GM21367 (cell line): ENCODE results near the gene FAM47E.
A peak's percentile ranks its signal among the peaks of the same experiment; 100 is the strongest.

Experiments
- ATAC-seq: cut with Tn5 transposase; IDR thresholded peaks from one replicate; pipeline ENCODE4 v1.9.1; 2021; ENCODE audit not compliant: unreplicated experiment

The FAM47E gene

DNA sequence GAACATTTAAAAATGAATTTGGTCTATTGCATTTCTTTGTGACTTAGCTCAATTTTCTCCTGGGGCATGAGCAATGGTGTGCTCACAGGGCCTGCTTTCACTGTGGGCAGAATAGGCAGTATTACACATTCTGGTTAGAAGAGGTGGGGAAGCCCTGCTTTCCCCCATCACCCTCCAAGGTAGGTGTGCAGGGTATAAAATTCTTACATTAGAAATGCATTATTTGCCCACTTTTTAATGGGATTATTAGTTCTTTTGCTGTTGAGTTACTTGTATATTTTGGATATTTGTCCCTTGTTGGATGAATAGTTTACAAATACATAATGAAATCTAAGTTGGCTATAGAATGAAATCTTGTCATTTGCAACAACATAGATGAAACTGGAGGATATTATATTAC lies 46.7 kb downstream of the FAM47E start:
- ATAC-seq: no peak

DNA sequence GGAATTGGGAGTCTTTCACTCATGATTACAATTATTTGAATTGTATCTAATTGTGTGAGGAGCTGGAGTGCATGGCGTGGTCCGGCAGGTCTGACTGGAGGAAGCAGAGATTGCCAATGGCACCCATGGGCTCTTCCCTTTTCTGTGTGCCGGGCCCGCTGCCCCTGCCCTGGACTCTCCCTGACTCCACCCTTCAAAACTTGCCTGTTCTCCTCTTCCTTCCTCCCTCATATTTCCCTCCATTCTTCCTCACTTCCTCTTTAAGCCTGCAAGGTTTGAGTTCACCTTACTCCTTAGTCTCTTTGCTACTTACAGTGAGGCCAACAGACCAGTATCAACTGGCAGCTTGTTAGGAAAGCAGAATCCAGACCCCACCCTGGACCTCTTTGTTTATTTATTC lies 48.5 kb downstream of the FAM47E start:
- ATAC-seq: no peak

DNA sequence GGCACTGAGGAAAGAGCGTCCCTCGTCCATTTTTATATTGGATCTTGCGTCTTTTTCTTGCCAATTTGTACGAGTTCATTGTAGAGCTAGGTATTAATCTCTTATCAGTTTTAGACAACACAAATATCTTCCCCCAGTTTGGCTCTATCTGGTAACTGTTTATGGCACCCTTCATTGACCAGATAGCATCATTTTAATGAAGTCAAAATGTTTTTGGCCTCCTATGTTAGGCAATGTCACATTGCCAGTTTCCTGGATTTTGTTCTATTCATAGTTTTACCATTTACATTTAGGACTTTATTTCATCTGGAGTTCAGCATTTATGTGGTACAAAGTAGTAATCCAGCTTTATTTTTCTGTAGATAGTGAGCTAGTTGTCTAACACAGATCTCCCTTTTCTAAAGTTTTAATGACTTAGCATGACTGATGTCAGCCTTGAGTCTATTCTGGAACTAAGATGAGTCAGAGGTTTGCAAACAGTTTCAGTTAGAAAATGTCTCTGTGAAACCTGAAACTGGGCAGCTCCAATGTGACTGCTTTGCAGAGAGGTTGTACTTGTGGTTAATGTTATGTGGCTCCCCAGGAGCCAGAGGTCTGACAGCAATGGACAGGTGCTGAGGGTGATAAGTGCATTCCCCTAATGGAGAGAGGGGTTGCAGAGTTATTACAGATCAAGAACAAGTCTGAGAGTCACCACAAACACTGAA lies 49.7 kb downstream of the FAM47E start:
- ATAC-seq: peak; percentile 98

DNA sequence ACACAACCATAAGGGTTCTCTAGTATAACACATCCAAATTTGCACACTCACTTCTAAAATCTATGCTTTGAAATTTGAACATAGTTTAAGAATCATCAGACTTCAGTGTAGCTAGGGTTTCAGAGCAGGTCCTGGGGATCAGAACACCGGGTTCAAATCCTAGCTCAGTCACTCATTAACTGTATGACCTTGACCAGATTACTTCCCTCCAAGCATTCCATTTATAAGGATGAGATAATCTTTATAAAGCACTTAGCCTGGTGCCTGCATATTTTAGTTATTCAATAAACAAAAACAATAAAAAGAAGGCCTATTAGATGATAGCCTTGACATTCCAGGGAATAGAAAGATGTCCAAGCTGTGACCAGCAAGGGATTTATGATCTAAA lies 50.2 kb downstream of the FAM47E start:
- no peak for ATAC-seq

DNA sequence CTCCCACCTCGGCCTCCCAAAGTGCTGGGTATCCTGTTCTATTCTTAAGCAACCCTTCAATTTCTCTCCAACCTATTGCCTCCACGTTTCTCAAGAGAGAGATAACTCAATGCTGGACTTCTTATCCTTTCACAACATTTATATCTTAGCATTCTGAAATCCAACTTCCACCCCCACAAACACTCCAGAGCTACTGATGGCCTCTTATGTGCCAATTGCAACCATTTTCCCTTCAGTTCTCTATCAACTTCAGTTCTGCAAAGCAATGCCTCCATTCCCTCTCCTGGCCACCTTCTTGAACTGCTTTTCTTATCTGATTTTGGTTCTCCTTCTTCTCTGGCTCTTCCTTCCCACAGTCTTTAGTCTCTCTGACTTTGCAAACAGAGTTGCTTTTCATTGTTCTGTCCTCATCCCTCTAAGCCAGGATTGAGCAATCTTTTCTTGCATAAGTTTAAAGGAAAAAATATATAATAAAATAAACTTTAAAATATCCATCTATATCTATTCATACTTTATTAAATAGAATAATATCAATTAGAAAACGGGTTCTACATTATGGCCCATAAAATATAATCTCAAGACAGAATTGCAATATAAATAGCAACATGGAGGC lies 51.4 kb downstream of the FAM47E start:
- ATAC-seq: no peak

DNA sequence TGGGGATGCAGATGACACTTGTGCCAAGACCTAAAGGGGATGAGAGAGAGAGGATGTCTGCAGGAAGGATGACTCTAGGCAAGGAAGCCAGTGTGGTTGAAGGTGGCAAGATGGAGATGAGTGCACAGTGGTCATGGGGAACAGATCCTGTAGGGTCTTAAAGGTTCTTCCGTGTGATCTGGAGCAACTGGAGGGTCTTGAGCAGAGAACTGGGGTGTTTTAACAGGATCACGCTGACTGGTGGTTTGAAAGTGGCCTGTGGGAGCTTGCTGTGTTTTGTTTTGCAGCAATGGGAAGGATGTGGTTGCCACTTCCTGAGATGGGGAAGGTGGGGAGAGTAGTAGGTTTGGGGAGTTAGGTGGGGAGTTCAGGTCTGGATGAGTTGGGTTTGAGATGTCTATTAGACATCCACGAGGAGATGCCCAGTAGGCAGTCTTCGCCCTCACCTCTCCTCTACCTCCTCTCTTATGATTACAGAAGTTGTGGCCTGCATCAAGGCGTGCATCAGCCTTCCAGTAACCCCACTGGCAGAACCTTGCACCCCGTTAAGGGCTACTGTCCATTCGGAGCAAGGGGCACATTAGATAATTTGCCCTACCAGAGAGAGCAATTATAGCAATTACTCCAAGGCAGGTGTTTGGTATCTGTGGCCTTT lies 53.6 kb downstream of the FAM47E start:
- ATAC-seq: no peak

DNA sequence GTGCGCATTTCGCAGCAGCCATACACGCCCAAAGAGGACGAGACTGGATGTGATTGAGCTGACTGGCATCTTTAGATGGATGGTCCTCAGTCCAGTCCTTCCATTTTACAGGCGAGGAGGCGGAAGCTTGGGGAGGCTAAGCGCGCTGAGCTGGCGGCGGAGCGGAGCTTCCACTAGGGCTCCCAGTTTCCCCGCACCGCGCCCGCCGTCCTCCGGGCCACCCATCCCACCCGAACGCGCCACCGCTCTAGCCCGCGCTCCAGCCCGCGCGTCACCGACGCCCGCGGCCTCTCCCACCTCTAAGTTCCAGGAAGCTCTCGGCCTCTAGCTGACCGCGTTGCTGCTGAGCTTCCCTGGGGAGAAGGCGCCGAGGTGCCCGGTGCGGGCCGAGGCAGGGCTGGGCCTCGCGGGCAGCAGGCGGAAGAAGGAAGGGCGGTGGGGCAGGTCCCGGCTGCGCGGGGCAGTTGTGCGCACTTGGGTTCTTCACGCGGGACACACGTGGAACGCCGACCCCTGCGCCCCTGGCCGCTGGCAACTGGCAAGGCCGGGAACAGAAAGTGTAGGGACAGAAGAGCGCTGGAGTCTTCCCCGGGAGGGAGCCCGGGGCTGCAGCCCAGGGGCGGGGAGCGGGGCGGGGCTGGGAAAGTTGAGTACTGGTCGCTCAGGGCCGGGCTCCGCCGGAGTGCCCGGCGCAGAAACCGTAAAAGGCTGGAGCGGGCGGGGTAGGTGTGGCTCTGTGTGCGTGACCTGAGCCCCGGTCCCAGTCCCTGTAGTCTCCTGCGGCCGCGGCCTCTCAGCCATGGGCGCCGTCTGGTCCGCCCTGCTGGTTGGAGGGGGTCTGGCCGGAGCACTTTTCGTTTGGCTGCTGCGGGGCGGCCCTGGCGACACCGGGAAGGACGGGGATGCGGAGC lies 54.7 kb downstream of the FAM47E start, which contains the start of gene STBD1:
Gene STBD1 (plus strand): TSS at position 763 of the 911 bp plus-strand sequence. CDS start 37 bp downstream, at position 800.
- ATAC-seq: no peak

DNA sequence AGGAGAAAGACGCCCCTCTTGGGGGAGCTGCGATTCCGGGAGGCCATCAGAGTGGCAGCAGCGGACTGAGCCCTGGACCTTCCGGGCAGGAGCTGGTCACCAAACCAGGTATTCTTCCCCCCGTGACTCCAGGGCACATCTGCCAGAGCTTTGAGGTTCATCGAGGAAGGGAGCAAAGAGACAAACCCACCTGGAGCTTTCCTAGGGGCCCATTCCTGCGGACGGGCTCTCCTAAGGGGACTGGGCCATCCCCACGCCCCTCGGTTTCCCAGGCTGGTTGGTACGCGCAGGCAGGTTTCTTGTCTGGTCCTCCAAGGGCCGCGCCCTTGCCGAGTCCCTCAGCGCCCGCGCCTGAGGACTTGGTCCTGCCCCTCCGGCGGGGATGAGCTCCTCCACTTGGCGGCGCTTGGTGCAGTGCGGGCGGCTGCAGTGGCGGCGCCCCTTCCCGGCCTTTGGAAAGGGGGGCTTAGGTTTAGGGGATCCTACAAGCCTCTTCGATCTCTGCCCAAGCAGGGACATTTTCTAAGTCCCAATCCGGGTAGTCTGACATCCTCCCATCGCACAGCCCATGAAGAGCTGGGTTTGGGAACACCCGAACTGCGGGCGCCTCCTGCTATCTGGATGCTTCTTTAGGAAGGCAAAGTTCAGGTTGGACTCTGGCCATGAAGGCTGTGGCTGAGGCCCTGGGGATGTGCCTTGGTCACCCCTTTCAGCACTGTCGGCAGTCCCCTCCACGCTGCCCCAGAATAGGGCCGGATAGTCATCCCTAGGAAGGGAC lies 55.5 kb downstream of the FAM47E start:
- no peak for ATAC-seq

DNA sequence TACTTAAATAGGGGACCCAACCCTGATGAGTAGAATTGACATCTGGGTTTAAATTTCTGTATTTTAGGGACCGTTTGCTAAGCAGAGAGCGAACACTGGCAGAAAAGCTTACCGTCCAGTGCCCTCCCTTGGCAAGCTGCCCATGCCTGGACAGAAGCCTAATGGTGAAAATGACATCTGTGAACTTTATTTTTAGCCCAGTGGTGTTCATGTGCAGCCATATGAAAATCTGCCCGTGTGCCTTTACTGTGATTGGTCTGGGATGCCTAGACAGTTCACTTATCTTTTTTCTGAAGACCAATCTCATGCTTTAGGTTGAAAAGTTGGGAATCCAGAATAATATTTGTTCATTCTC lies 56.1 kb downstream of the FAM47E start:
- no peak for ATAC-seq

DNA sequence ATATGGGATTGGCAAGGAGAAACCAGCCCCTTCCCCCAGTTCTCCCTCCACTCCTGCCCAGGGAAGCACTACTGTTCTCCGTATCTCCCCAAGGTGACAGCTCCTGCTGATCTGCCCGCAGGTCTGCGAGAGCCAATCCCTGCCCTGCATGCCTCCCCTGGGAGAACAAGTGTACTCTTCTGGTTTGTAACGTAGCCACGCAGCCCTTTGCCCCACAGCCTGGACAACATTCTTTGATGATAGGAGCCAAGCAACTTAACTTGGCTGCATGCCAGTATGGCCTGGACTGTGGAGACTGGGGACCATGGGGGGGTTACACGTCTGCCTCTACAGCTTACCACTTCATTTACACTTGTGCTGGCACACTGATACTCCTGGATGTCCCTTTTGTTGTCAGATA lies 57.0 kb downstream of the FAM47E start:
- ATAC-seq: no peak

DNA sequence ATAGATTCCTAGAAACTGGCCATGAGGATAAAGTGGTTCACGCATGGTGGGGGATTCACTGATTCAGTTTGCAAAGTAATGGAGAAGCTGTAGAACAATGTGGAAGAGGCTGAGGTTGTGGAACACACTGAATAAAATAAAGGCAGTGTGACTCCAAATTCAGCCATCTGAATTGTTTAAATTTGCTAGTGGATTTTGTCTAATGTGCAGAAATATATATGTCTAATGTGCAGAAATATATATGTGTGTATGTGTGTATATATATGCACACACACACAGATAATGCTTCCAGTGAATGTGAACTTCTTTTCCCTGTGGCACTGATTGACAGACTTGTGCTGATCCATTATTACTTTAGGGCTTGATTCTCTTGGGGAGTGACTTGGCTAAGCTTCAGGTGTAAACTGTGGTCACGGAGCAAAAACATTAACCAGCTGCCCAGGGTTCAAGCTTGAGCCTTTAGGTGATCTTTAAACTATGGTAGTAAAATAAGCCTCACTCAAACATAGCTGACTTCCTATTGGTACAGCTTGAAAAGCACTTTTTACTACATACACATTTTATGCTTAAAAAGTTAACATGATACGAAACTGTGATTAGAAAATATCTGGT lies 58.5 kb downstream of the FAM47E start:
- no peak for ATAC-seq

DNA sequence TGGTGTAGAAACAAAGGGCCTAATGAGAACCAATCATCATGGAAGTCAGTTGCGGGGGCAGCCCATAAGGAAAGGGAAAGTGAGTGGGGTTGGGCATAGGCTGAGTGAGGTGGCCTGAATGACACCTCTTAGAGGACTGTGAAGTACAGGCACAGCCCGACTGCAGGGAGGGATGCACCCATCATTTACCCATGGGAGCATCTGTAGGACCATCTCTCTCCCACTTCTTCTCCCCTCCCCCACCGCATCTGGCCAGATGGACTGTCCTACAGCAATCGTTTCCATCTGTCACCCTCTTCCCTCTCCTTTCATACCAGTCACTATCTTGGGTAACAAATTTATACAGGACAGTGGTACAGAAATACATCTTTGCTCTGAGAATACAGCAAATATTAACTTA lies 59.2 kb downstream of the FAM47E start:
- no peak for ATAC-seq

DNA sequence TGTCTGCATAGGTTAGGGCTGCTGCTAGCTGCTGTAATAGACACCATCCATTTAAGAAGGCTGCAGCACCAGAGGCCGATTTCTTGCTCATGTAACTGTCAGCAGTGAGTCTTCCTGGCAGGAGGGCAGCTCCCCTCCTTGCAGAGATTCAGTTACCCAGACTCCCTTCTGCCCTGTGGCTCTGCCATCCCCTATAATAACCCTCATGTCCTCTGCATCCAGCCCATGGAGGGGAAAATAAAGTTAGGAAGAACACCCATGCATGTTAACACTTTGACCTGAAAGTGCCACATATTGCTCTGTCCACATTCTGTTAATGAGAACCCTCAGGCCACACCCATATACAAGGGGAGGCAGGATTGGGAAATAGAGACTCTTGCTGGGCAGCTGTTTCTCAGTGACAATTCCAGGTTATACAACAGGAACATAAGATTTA lies 60.4 kb downstream of the FAM47E start:
- no peak for ATAC-seq

DNA sequence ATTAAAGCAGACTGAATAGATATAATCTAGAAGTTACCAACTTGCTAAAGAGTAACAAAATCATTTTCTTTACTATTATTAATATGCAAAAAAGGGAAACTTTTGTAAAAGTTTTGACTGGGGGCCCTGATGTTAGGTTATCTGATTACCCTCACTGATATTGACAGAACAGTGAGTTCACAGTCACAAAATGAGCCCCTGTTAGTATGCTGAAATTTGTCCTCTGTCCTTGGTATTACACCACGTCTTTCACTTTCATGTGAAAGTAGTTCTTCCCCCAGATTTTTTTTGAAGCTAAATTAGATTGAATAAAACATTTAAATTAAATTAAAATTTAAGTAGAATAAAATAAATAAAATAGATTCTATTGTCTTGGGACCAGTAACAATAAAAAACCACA lies 60.9 kb downstream of the FAM47E start:
- ATAC-seq: no peak

DNA sequence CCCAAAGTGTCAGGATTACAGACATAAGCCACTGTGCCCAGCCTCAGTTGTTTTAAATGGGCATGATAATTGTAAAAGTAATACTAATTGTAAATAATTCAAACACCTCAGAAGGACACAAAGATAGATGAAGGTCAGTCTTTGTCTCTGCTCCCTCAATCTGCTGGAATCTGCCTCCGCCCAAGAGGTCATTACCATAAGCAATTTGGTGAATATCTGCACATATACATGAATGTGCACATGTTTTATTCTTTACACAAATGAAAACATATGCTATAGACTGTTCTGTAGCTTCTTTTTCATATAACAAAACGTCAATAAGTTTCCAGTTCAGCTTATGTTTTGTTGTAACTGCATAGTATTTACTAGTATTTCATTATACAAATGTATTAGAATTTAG lies 62.0 kb downstream of the FAM47E start:
- no peak for ATAC-seq

DNA sequence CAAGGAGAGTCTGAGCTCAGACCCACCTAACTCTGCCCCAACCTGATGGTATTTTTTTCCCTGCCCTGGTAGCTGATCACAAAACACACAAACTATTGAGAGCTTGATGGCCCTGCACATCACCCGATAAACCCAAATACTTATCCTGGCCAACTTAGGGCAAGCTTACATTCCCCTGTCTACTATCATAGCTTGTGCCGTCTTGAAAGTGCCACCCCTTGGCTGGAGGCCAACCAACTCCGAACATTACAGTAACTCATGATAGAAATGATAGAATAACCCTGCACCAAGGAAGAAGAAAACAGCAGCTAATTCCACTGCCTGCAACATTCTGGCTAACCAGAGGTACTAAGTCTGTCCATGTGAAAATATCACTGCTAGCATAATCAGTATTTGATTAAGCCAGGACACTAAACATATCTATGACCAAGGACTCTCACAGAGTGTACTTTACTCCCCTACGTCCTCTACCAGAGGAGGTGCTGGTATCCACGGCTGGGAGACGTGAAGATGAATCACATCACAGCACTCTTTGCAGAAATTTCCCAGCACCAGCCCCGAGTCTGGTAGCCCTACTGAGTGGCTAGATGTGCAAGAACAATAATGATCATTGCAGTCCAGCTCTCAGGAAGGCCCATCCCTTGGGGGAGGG lies 63.9 kb downstream of the FAM47E start:
- ATAC-seq: no peak

DNA sequence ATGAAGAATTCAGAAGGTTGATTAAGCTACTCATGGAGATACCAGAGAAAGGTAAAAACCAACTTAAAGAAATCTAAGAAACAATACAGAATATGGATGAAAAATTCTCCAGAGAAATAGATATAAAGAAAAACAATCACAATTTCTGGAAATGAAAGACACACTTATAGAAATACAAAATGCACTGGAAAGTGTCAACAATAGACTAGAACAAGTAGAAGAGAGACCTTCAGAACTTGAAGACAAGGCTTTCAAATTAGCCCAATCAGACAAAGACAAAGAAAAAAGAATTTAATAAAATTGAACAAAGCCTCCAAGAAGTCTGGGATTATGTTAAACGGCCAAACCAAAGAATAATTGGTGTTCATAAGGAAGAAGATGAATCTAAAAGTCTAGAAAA lies 64.6 kb downstream of the FAM47E start:
- ATAC-seq: no peak

DNA sequence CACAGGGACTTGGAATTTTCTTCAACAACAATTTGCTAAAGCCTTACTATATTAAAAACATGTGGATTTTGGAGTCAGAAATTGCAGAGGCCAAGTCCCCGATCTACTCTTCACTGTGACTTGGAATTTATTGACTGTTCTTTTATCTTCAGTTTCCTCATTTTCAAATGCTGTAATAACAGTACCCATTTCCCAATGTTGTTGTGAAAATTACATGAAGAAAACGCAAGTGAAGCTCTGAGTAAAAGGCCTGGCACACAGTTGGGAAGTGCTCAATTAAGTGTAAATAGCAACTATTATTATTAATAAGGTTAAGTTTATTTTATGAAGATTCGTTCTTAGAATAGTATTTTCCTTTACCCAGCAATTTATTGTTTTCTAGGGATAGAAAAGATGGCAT lies 70.7 kb downstream of the FAM47E start:
- no peak for ATAC-seq

DNA sequence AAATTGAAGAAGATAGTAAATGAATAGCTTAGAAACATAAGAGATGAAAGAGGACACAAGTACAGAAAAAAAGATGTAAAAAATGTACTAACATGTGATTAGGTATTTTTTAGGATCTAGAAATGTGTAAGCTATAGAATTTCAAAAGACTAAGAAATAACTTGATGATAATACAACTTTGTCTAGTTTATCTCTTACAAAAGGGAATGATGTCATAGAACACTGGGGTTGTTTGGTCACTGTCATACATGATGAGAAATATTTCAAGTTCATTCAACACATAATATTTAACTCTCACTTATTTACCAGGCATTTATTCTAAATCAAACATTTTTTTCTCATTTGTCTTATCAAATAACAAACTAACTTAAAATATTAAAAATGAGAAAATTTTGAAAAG lies 73.6 kb downstream of the FAM47E start:
- ATAC-seq: no peak

DNA sequence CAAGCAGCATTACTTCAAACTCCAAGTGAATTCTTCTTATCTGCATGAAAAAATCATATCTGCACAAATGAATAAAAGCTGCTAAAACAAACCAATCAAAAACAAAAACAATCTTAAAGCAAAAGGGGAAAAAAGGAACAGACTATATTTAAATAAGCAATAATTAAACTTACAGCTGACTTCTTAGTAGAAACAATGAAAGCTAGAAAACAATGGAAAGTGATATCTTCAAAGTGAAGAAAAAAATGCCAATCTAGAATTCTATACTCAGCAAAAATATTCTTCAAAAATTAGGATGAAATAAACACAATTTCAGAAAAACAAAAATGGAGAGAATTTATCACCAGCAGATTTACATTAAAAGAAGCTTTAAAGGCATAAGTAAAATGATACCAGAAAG lies 75.0 kb downstream of the FAM47E start:
- no peak for ATAC-seq
